ENCODE measurements around the gene DMC1.

DNA sequence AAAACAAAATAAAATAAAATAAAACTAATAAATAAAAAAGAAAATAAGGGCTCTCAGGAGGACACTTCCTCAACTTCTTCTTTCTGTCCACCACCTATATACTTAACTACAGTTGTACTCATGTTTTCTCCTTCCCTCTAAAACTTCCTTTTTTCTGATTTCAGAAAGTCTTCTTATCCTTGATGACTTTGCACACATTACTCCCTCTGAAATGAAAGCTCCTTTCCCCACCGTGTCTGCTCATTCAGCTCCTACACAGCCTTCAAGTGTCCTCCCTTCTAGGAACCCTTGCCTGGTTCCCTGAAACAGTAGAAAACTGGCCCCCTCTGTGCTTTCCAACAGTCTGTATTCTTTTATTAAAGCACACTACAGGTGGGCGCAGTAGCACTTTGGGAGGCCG, 45.6 kb downstream of the DMC1 start:
- TF ChIP-seq, protein P1, sequence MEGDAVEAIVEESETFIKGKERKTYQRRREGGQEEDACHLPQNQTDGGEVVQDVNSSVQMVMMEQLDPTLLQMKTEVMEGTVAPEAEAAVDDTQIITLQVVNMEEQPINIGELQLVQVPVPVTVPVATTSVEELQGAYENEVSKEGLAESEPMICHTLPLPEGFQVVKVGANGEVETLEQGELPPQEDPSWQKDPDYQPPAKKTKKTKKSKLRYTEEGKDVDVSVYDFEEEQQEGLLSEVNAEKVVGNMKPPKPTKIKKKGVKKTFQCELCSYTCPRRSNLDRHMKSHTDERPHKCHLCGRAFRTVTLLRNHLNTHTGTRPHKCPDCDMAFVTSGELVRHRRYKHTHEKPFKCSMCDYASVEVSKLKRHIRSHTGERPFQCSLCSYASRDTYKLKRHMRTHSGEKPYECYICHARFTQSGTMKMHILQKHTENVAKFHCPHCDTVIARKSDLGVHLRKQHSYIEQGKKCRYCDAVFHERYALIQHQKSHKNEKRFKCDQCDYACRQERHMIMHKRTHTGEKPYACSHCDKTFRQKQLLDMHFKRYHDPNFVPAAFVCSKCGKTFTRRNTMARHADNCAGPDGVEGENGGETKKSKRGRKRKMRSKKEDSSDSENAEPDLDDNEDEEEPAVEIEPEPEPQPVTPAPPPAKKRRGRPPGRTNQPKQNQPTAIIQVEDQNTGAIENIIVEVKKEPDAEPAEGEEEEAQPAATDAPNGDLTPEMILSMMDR (IDR thresholded peaks at IDR 0.05): no peak
- TF ChIP-seq POLR2A (IDR thresholded peaks at IDR 0.05): no peak

All from lower leg skin (tissue), 3 donors.